Activated CD8-positive, alpha-beta memory T cell treated with anti-CD3 and anti-CD28 coated beads for 1 hour (primary cell): ENCODE data around the gene BLVRA.
A peak's percentile ranks its signal among the peaks of the same experiment; 100 is the strongest.

ENCODE experiments used
- DNase-seq, 2 donors: peaks; one replicate each; pipeline ENCODE4 v3.0.0-alpha.2; 2020; ENCODE audit warnings: low read depth in 1 of 2; ENCODE audit errors: extremely low read depth in 1 of 2

The BLVRA gene

DNA sequence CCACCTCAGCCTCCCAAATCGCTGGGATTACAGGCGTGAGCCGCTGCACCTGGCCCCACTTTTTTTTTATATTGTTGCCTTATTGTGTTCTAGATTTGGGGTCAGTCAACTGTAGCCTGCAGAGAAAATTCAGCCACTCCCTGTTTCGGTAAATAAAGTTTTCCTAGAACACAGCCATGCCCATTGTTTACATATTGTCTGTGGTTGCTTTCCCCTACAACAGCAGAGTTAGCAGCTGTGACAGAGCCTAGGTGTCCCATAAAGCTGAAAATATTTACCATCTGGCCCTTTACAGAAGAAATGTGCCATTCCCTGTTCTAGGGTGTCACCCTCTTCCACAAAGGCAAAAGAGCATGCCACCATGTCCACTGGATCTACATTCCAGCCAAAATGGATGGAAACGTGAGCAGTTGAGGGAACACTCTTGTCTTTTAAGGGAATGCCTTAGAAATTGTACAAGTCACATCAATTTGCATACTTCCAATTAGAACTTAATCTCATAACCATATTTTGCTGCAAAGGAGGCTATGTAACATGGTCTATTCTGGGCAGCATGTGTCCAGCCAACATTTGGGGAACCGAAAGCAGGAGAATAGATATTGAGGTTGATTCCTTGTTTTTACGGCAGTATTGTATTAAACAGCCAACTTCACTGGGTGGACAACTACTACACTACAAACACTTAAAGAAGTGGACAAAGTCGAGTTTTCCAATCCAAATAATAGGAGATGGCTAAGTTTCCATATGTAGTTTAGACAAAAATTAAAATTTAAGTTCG lies 11.0 kb upstream of the BLVRA start:
- no peak for DNase-seq

DNA sequence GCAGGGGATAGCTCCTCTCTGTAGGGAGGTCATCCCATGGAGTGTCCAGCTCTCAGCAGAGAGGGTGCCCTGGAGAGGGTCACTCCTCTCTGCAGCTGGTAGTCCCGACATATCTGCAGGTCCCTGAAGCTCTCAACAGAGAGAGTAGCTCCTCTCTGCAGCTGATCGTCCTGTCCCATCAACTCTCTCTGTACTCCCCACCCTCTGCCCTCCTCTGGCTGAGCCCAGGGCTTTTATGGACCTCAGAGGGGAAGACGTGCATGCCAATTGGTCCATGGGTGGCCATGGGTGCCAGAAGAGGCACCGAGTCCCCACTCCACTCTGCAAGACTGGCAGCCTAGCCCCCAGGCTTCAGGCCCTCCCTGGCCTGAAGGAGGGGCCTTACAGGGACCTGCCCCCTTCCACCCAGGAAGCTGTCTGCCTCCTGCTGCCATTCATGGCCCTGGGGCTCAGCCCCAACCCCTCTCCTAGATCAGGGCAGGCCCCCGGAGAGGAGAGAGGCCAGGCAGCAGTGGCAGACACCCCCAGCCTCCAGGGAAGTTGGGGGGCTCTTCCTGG lies 9.0 kb upstream of the BLVRA start:
- no peak for DNase-seq

DNA sequence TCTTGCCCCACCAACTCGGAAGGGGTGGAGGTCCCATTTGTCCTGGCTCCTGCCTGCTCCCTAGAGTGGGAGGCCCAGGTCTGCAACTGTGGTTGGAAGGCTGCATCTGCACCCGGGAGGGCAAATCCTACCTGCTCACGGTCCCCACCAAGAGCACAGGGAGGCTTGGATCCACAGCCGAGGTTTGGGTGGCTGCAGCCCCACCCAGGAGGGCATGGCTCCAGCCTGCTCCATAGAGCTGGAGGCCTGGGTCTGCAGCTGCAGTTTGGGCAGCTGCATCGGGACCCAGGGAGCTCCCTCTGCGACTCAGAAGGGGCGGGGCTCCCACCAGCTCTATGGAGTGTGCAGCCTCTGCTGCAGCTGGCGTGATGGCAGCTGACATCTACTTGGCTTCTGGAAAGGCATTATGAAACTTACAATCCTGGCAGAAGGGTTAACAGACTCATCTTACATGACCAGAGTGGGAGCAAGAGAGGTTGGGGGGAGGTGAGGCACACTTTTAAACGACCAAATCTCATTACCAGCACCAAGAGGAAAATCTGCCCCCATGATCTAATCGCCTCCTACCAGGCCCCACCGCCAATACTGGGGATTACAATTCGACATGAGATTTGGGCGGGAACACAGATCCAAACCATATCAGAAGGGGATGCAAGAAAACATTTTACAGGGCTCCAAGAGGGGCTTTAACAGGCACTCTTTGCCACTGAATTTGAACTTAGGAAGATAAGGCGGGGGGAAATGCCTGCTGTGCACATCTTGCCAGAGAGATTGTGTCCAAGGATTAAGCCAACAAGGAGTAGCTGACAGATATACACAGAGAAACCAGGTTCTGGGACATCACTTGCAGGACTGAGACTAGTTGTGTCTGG lies 8.2 kb upstream of the BLVRA start:
- no peak for DNase-seq

DNA sequence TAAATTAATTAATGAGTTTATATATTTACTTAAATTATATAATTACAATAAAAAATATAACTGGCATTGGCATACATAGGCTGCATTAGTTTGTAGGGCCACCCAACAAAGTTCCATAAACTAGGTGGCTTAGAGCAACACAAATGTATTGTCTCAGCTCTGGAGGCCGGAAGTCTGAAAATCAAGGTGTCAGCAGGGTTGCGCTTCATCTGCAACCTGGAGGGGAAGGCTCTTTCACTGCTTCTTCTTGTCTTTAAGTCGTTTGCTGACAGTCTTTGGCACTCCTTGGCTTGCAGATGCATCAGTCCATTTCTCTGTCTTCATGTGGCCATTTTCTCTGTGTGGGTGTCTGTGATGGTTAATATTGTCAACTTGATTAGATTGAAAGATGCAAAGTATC lies 6.1 kb upstream of the BLVRA start:
- DNase-seq, result no peak

DNA sequence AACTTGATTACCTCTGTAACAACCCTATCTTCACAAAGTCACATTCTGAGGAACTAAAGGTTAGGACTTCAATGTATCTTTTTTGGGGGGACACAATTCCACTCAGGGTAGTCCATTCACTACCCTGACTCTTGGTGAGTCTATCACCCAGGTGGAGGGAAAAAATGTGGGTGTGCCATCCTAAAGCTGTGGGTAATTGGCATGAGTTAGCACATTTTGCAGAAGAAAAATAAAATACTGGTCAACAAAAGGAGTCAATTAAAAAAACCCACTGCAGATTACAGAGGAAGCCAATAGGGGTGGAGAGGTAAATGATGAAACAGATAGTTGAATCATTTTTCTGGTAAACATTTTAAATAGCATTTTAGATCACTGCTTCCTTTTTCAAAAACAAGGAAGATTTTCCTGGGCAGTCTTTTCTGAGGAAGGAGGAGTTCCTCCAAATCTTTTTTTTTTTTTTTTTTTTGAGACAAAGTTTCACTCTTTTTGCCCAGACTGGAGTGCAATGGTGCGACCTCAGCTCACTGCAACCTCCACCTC lies 5.1 kb upstream of the BLVRA start:
- no peak for DNase-seq

DNA sequence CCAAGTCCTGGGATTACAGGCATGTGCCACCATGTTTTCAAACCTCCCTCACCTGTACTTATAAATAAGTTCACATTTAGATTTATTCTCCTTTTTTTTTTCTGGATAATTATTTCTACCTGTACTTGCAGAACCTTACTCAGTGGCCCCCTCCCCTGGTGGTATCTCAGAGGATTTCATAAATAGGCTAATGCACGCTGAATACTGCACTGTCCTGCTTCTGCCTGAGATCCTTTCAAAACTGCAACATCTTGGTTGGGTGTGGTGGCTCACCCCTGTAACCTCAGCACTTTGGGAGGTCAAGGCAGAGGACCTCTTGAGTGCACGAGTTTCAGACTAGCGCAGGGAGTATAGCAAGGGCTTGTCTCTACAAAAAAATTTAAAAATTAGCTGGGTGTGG lies 4.6 kb upstream of the BLVRA start:
- no peak for DNase-seq

DNA sequence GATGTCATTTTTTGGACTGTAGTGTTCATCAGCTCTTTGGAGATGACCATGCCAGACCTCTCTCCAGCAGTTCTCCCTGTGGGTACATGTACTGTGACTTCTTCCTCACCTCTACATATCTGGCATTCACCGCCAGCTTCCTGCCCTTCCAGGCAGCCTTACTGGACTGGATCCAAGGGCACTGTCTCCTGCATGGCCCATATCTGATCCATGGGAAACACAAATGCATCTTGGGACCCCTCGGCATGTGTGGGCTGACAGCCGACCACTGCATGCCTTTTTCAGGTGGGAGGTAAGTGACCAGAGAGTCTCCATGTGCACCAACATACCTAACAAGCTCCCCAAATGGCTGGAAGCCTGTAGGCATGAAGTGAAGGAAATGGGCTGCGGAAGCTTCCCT lies 3.9 kb upstream of the BLVRA start:
- no peak for DNase-seq

DNA sequence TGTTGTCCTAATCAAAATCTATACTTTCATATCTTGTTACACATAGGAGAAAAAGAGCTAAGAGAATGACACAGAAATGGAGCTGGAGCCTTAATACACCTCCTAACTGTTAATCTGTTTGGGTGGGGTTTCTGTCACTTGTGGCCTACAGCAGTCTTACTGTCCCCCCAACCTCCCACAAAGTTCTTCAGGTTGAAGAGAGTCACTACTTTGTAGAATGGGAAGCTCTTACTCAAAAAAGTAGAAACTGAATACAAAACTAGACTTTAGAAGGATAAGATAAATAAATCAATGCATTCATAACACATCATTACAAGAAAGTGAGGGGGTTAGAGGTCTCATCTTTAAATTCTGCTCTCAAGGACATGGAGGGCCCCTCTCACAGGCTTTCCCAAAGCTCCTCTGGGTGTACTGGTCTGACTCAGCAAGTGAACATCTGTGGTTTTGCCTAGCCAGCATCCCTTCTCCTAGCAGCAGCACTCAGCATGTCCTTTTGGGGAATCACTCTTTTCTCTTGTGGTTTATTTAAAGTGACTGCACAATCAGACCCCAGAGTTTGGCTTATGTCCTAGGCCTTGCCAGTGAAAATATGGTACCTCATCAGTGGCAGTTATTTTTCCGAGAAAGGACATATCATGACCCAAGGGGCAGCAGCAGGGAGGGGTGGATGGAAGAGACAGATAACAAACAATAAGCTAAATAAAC lies 2.0 kb upstream of the BLVRA start:
- DNase-seq, result no peak

DNA sequence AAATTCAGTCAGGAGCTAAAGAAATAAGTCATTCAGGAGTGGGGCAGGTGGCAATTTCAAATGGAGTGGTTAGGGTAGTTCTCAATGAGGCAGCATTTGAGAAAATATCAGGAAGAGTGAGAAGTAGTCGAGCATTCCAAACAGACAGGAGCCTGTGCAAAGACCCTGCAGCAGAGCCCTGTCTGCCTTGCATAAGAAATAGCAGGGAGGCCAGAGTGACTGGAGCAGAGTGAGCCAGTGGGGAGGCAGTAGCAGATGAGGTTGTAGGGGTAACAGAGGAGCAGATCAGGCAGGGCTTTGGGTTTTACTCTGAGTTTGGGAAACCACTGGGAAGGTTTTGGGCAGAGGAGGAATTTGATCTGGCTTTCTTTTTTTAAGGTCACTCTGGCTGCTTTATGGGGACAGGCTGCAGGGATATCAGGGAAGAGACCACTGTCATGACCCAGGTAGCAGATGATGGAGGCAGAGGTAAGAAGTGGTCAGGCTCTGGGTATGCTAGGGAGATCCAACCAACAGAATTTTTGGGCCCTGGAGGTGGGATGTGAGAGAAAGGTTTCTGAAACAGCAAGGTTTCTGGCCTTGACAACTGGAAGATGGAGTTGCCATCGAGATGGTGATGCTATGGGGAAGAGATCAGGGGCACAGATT lies 1.3 kb upstream of the BLVRA start:
- DNase-seq, result no peak

DNA sequence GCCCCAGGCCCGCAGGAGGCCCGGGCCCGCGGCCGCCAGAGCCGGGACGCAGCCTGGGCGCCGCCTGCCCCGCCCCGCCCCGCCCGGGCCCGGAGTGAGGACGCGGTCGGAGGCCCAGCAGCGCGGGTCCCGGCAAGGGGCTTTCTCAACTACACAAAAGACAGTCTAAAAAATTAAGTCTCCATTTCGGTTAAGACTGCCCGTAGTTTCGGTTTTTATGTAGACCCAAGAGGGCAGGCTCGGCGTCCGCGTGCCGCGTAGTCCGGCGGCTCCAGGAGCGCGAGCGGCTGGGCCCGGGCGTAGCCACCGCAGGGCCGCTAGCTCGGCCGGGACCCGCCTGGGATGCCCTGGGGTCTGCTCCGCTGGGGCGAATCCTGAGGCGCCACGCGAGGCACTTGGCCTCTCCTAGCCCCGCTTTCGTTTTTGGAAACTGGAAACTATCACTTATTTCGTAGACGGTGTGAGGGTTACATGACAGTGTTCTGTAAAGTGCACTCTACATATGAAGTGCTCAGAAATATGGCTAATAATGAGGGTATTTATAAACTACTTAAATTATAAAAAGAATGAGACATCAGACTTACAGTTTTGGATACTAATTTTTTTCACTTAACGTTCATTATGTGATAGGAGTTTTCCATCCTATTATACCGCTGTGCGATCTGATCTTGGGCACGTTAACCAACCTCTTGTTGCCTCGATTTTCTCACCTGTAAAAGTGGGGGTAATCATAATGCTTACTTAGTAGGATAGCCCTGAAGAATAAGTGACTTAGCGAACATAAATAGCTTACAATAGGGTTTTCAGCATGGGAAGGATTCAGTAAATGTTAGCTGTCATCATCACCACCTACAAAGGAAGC lies 573 bp downstream of the BLVRA start:
- peak; percentile 9 to 16 for DNase-seq

DNA sequence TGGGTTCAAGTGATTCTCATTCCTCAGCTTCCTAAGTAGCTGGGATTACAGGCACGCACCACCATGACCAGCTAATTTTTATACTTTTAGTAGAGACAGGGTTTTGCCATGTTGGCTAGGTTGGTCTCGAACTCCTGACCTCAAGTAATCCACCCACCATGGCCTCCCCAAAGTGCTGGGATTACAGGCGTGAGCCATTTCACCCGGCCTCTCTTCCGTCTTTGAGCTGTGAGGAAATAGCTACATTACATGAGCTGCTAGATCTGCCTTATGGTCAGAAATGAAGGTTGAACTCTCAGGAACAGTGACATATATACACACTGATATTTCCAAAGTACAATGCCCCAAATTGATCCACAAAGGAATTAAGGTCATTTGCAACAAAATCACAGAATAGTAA lies 2.4 kb downstream of the BLVRA start:
- DNase-seq, result no peak

DNA sequence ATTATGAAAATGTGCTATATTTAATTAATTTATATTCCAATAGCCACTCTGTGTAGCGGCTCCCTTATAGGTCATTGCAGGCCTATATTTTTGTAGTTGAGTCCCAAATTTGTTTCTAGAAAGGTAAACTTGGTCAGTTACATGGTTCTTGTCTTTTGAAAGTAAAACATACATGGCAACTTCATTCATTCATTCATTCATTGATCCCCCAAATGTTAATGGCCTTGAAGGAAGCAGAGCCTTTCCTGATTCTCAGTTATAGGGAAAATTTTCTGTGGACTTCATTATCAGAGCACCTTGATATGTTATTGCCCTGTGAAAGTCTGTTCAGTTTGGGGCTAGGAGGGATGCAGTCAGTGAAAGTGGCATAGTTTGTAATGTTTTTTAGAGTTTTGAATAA lies 2.9 kb downstream of the BLVRA start:
- DNase-seq, result no peak

DNA sequence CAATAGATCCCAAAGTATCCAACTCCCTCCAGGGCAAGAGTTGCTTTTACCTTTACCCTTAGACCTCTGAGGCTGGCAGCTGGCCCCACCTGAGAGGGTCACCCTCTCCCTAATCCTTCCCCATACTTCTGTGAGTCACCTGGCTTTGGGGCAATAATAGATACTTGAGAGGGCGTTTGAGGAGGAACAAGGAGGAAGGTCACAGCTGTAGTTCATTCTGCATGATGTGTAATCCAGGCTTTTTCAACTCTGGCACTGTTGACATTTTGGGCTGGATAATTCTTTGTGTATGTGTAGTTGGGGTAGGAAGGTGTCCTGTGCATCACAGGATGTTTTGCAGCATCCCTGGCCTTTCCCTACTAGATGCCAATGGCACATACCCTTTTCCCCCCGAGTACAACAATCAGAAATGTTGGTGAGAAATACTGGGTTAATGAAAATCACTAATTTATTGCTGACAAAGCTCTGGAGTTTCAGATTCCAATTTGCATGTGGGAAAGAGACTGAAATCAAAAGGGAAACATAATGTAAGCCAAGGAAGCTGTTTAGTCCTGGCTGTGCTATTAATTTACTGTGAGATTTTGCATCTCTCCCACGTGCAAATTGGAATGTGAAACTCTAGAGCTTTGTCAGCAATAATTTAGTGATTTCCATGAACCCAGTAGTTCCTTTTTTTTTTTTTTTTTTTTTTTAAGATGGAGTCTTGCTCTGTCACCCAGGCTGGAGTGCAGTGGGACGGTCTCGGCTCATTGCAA lies 3.6 kb downstream of the BLVRA start:
- DNase-seq, result no peak

DNA sequence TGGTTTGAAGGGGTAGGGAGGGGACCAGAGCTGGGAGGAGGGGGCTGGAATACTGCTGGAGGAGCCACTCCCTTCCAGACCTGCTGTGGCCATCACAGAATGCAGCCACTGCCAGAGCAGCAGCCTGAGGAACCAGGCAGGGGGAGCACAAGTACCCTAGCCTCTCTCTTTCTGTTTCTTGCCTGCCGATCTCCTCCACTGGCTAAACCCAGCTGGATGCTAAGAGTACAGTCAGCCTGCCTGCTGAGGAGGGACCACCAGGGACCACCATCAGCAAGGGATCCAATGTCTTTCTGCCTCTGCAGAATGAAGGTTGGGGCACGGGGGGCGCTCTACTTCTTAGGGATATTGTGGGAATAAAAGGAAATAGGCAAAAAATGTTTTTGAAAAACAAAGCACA lies 4.7 kb downstream of the BLVRA start:
- DNase-seq, result no peak

DNA sequence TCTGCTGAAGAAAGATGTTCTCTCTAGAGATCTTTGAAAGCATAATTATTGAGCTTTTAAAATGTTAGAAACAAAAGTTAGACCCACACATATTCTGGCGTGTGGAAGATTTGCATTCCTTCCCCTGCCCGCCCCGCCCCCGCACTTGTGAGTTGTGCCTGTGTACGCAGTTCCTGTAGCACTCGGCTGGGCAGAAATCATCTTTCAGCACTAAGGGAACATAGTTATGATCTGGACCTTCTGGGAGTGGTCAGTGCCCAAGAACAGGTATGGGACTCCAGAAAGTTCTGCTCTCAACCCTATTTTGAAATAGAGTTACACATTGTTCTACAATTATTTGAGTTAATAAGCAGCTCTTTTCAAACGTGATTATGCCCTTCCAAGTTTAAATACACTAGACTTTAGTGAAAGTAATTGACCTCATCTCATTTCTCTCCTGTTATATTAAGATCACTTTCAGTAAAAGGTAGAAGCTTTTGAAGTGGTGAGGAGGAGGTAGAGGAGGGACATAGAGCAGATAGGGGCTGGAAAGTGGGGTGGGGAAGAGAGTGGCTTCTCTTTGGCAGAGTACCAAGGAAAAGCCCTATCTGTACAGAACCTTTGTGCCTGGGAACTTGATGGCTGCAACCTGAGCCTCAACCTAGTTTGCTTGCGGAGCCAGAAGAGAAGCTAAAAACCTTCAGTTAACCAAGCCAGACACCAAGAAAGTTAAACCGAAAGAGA lies 5.7 kb downstream of the BLVRA start:
- peak in 1 of 2 donors; percentile 8 for DNase-seq

DNA sequence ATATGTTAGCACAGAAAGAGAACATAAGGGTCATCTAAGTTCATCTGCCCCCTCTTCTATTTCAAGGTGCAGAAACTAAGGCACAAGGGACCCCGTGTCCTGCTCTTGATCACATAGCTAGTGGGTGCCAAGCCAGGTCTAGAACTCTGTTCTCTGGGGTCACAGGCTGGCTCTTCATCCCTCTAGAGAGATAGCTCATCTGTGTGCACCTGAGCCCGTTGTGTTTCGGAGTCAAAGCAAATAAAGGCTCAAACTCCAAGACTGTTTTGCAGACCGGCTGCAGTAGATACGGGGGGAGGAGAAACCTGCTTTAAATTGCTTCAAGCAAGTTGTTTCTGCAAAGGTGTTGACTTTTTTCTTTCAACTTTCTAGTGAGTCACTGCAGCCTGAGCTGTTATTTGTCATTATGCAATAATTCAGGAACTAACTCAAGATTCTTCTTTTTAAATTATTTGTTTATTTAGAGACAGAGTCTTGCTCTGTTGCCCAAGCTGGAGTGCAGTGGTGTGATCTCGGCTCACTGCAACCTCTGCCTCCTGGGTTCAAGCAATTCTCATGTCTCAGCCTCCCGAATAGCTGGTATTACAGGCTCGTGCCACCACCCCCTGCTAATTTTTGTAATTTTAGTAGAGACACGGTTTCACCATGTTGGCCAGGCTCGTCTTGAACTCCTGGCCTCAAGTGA lies 6.5 kb downstream of the BLVRA start:
- DNase-seq, result no peak

DNA sequence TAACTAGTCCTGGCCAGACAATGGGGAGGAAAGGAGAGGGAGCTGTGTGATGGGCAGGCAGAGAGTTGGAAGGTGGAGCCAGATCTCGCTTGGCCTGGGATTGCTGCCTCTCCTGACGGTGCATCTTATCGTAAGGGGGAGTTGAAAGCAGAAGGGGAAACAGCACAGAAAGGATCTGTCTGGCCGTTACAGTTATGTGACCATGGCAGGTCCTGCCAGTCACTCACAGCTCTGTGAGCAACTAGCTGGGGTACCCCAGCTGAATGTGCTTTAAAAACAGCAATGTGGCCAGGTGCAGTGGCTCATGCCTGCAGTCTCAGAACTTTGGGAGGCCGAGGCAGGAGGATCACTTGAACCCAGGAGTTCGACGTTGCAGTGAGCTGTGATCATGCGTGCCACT lies 8.1 kb downstream of the BLVRA start:
- DNase-seq, result no peak

DNA sequence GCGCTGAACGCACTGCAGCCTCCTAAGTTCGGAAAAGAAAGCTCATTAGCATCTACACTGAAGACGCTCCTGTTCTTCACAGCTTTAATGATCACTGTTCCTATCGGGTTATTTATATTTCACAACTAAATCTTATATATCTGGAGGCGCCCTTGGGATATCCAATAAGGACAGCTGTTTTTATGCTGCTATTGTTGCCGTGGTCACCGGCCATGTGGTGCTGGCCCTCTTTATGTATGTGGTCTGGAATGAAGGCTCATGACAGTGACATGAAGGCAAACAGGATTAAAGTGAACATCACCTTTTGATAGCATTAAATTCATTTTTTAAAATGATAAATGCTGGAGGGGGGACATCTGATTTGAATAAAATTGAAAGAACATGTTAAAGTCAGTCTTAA lies 8.8 kb downstream of the BLVRA start:
- DNase-seq, result no peak
